ENCODE data around the gene SPCS1. TPM values are rescaled to one million over a fixed set of nuclear protein-coding genes. Genes with fewer than 3 reads are reported as not detected.

Gene SPCS1
- total RNA-seq, 1 experiment from 2014 or later: 81.1 TPM

- CTCF ChIA-PET: no interaction called here
- no TSS peak for BruUV-seq (replicated peaks)
- no peak for DNase-seq (ENCODE audit: low spot score)
- Histone ChIP-seq H3K36me3 (ENCODE audit: insufficient read depth, low read length, poor library complexity, severe bottlenecking) (no peaks in the 10 kb centered on the region), H3K4me1 (ENCODE audit: insufficient read depth, low read length, poor library complexity, severe bottlenecking) (no peaks in the 10 kb centered on the region), H3K27me3 (replicated peaks; ENCODE audit: insufficient read depth, low read depth, low read length, poor library complexity) (no peaks in the 10 kb centered on the region), H3K9me3 (ENCODE audit: low read depth, low read length, poor library complexity, severe bottlenecking) (no peaks in the 10 kb centered on the region), H3K27ac (ENCODE audit: low read depth, low read length, poor library complexity, severe bottlenecking) (no peak overlapping the region), H3K4me3 (ENCODE audit: low read depth, low read length, poor library complexity, severe bottlenecking) (no peak overlapping the region)
- intact Hi-C loops (cut with micrococcal nuclease; ENCODE audit: unreplicated experiment): no loop called here
- TF ChIP-seq CTCF (conservative IDR thresholded peaks at IDR 0.05; ENCODE audit: low read depth, low read length) (no peak), EZH2 (IDR thresholded peaks at IDR 0.05; ENCODE audit: borderline replicate concordance, low read depth, low read length, poor library complexity, severe bottlenecking) (no peak)
- POLR2A ChIA-PET (ENCODE audit: low non-redundant PET): no interaction called here
Measured at GRCh38 chr3:52715714-52716305, 9.9 kb downstream of the SPCS1 start.

GRCh38 chr3:52719618-52720017 is 13.7 kb downstream of the SPCS1 start:
- no peaks in the 10 kb centered on the region for H3K27me3 ChIP-seq (replicated peaks; ENCODE audit: insufficient read depth, low read depth, low read length, poor library complexity)
- no peaks in the 10 kb centered on the region for H3K4me1 ChIP-seq (ENCODE audit: insufficient read depth, low read length, poor library complexity, severe bottlenecking)
- CTCF ChIA-PET: no interaction called here
- TF ChIP-seq CTCF (conservative IDR thresholded peaks at IDR 0.05; ENCODE audit: low read depth, low read length): no peak
- TF ChIP-seq EZH2 (IDR thresholded peaks at IDR 0.05; ENCODE audit: borderline replicate concordance, low read depth, low read length, poor library complexity, severe bottlenecking): no peak
- H3K9me3 ChIP-seq (ENCODE audit: low read depth, low read length, poor library complexity, severe bottlenecking): no peaks in the 10 kb centered on the region
- H3K36me3 ChIP-seq (ENCODE audit: insufficient read depth, low read length, poor library complexity, severe bottlenecking): no peaks in the 10 kb centered on the region
- no peak overlapping the region for H3K27ac ChIP-seq (ENCODE audit: low read depth, low read length, poor library complexity, severe bottlenecking)
- DNase-seq (ENCODE audit: low spot score): no peak
- H3K4me3 ChIP-seq (ENCODE audit: low read depth, low read length, poor library complexity, severe bottlenecking): no peak overlapping the region
- intact Hi-C loops (cut with micrococcal nuclease; ENCODE audit: unreplicated experiment): no loop called here
- POLR2A ChIA-PET (ENCODE audit: low non-redundant PET): no interaction called here
- BruUV-seq (replicated peaks): no TSS peak

DNA sequence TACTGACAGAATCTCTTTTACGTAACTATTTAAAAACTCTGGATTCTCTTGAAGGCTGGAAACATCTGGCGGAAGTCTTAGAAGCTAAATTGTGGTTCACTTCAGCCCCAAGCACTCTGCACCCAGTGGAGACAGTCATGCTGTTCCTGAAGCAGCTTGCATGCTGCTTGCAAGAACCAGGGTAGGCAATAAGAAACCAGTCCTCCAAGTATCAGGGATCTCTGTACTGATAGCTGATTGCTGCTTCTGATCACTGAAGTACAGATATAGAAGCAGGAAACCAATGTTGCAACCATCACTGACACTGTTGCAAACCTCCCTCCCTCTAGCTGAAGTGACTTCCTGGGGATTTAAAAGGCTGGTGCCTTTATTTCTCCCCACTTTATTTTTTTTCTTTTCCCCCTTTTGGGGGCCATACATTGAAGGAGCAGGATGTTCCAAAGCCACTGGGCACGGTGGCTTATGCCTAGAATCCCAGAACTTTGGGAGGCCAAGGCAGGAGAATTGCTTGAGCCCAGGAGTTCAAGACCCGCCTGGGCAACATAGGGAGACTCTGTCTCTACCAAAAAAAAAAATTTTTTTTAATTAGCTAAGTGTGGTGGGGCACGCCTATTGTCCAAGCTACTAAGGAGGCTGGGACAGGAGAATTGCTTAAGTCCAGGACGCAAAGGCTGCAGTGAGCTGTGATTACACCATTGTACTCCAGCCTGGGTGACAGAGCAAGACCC is 15.3 kb downstream of the SPCS1 start:
- Histone ChIP-seq H3K9me3 (ENCODE audit: low read depth, low read length, poor library complexity, severe bottlenecking) (no peaks in the 10 kb centered on the region), H3K4me1 (ENCODE audit: insufficient read depth, low read length, poor library complexity, severe bottlenecking) (no peaks in the 10 kb centered on the region), H3K27me3 (replicated peaks; ENCODE audit: insufficient read depth, low read depth, low read length, poor library complexity) (no peaks in the 10 kb centered on the region), H3K27ac (ENCODE audit: low read depth, low read length, poor library complexity, severe bottlenecking) (no peak overlapping the region), H3K4me3 (ENCODE audit: low read depth, low read length, poor library complexity, severe bottlenecking) (no peak overlapping the region), H3K36me3 (ENCODE audit: insufficient read depth, low read length, poor library complexity, severe bottlenecking) (no peaks in the 10 kb centered on the region)
- CTCF ChIA-PET: no interaction called here
- POLR2A ChIA-PET (ENCODE audit: low non-redundant PET): no interaction called here
- DNase-seq (ENCODE audit: low spot score): no peak
- TF ChIP-seq EZH2 (IDR thresholded peaks at IDR 0.05; ENCODE audit: borderline replicate concordance, low read depth, low read length, poor library complexity, severe bottlenecking): no peak
- TF ChIP-seq CTCF (conservative IDR thresholded peaks at IDR 0.05; ENCODE audit: low read depth, low read length): no peak
- no TSS peak for BruUV-seq (replicated peaks)
- intact Hi-C loops (cut with micrococcal nuclease; ENCODE audit: unreplicated experiment): no loop called here
